GM20000 (cell line): ENCODE results near the gene LTC4S.

Experiments
- DNase-seq: peaks from one replicate; pipeline ENCODE4 v3.0.0; 2012; ENCODE audit warnings: low spot score
- TF ChIP-seq, protein P1 (sequence below): IDR thresholded peaks from 2 replicates; pipeline ENCODE4 v1.5.1; 2012; ENCODE audit warnings: mild to moderate bottlenecking, control low read depth; ENCODE audit errors: extremely low read depth, missing control alignments

Gene LTC4S

DNA sequence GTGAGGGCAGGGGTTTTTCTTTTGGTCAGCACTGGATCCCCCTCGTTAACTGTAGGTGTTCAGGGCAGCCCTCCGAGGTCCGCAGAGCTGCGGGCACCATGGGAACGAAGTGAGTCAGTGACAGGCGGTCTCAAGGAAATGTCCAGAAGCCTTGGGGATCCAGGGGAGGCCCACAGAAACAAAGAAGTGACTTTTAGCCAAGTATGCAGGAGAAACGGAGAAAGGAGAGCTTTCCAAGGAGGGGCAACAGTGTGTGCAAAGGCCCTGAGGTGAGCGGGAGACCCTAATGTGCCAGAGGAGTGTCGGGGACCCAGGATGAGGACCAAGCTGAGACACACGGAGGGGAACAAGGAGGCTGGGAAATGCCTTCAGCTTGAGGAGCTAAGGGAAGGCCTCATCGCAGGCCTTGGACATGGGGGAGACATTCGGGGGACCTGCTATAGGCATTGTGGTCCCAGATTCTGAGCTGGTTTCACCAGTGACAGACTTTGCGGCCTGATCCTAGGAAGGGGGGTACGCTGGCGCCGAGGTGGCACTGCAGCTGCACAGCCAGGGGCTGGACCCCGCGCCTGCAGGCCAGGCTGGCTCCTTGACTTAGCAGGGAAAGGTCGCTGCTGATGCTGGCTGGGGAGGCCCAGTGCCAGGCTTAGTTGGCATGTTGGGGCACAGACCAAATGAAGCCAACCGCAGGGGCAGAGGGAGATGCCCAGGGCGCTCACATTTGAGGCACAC, 3.3 kb downstream of the LTC4S start:
- DNase-seq = peak; percentile 19
- TF ChIP-seq, protein P1, sequence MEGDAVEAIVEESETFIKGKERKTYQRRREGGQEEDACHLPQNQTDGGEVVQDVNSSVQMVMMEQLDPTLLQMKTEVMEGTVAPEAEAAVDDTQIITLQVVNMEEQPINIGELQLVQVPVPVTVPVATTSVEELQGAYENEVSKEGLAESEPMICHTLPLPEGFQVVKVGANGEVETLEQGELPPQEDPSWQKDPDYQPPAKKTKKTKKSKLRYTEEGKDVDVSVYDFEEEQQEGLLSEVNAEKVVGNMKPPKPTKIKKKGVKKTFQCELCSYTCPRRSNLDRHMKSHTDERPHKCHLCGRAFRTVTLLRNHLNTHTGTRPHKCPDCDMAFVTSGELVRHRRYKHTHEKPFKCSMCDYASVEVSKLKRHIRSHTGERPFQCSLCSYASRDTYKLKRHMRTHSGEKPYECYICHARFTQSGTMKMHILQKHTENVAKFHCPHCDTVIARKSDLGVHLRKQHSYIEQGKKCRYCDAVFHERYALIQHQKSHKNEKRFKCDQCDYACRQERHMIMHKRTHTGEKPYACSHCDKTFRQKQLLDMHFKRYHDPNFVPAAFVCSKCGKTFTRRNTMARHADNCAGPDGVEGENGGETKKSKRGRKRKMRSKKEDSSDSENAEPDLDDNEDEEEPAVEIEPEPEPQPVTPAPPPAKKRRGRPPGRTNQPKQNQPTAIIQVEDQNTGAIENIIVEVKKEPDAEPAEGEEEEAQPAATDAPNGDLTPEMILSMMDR = no peak

DNA sequence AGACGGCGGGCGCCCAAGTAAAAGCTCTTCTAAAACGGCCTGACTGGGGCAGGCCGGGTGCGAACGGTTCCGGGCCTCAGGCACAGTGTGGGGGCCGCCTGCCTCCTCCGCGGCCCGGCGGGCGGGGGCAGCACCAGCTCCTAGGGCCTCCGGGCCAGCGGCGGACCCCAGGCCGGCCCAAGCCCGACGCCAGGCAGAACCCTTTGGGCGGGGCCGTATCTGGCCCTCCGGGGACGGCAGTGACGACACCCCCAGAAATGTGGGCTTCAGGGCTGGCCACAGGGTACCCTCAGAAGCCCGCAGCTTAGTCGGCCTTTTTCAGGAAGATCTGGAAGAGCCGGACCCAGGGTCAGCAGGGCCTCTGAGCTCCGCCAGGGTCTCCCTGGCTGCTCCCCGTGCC, 4.0 kb downstream of the LTC4S start:
- TF ChIP-seq, protein P1 = no peak
- DNase-seq = peak; percentile 12

DNA sequence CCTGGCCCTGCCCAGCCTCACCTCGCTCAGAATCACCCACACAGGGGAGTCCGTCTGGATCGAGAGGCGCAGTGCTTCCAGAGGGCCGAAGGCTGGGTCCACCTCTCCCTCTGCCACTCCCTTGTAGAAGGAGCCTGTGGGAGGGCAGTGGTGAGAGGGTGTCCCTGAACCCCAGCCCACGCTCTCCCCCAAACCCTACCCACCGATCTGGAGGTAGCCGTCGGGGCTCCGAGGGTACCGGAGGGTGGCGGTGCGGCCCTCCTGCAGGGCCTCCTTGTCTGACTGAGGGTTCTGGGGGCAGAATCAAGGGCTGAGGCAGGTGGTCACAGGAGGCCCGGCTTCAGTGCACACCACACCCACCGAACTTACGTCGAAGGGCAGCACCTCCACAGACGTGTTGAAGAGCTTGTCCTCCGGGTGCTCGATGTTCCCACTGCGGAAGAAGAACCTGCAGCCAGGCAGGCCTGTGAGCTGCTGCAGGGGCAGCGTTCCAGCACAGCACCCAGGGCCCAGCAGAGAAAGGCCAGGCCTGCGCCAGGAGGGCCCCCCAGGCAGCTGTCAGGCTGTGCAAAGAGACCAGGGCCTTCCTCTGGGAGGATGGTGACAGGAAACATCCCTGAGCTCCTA, 4.5 kb downstream of the LTC4S start:
- DNase-seq = peak; percentile 10
- TF ChIP-seq, protein P1 = no peak

DNA sequence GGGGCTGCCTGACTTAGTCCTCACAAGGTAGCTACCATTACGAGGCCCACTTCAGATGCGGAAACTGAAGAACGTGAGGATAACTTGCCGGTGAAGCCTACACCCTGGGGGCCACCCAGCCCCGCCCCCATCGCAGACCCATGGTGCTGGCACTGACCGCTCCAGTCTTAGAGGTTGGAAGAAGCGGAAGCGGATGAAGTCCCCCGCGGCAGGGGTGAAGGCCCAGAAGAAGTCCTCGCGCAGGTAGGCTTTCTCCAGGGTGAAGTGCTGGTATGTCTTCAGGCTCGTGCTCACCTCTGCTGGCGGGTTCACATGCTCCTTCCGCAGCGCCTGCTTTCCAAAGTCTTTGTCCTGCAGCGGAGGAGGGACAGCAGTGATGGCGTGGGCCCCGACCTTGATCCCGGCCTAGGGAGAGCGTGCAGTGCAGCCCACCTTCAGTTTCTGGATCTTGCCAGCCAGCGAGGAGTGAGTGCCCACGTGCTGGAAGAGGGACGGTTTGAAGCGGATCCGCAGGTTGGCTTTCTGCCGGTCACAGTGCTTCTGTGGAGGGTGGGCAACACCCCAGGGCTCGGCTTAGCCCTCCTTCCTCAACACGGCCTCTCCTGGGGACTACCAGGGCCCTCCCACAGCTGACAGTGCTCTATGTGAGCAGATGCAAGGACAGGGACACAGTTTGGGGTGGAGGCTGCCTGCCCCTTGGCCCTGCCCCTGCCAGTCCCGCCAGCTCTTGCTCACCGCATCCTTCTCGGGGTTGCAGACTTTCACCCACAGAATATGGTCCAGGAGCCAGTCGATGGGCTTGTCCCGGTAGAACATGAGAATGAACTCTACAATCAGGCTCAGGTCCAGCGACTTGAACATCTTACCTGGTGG, 5.2 kb downstream of the LTC4S start:
- peak; percentile 10 for DNase-seq
- TF ChIP-seq, protein P1 = no peak

DNA sequence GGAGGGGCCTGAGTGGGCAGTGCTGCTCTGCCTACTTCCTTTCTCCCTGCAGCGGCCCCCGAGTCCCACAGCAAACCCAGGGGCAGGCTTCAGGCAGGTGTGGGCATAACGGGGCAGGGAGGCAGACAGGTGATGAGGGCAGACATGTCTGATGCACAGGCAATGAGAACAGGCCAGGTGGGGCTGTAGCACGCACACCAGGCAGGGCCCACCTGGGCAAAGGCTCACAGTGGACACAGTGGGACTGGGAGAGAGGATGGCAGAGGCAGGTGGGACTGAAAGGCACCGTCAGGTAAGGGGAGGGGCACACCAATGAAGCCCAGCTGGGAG, 5.8 kb downstream of the LTC4S start:
- no peak for DNase-seq
- TF ChIP-seq, protein P1 = no peak

DNA sequence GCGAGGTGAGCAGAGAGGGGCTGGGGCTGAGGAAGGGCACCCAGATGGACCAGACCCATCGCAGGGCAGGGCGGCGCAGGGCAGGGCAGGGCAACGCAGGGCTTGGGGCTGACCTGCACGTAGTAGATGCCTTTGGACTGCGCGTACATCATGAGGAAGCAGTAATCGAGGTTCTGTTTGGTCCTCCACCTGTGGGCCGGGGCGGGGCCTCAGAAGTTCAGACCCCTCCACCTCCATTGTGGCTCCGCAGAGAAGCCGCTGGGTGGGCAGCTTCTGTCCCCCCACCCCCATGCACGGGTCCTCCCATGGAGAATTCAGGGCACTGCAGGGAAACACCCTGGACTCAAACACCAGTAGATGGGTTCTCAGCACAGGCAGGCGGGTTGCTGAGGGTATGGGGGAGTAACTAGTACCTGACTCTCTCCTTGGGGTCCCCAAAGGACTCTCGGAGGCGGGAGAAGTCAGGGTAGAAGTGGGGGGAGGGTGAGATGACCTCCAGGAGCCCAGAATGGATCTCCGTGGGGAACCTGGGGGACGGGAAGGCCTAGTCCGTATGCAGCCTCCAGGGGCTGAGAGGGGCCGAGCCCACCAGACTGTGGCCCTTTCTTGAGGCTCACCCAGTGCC, 6.4 kb downstream of the LTC4S start:
- no peak for DNase-seq
- TF ChIP-seq, protein P1 = no peak

DNA sequence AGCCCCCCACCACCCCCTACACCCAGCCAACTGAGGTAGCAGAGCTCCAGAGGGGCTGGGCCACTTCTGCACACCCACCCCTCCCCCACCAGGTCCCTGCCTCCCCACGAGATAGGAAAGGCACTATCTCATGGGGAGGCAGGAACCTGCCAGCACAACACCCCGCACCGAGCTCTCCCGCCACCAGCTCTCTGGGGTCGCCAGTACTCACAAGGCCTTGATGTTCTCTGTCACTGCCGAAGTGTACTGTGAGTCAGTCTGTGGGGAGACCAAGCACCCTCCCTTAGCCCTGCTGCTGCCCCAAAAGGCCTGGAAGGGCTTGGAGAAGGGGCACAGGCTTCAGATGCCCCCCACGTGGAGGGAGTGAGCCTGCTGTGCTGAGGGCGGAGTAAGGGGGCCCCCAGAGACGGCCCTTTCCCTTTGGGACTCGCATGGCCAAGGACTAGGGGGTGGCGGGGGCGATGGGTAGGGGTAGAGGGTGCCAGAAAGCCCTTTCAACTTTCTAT, 7.0 kb downstream of the LTC4S start:
- TF ChIP-seq, protein P1 = no peak
- DNase-seq = peak; percentile 25
